NCI-H526 (cell line): Measurements from ENCODE around the gene ZNF335.
"Not testable (repeated sequence)": the region's sequence is repeated elsewhere in the genome, so short reads cannot be mapped to it uniquely, and the experiment has no call there.

ENCODE experiments used
- DNase-seq, 2 experiments: peaks; one replicate each; lab custom pipeline; 2025; lab: John Stamatoyannopoulos, UW

ZNF335 gene

DNA sequence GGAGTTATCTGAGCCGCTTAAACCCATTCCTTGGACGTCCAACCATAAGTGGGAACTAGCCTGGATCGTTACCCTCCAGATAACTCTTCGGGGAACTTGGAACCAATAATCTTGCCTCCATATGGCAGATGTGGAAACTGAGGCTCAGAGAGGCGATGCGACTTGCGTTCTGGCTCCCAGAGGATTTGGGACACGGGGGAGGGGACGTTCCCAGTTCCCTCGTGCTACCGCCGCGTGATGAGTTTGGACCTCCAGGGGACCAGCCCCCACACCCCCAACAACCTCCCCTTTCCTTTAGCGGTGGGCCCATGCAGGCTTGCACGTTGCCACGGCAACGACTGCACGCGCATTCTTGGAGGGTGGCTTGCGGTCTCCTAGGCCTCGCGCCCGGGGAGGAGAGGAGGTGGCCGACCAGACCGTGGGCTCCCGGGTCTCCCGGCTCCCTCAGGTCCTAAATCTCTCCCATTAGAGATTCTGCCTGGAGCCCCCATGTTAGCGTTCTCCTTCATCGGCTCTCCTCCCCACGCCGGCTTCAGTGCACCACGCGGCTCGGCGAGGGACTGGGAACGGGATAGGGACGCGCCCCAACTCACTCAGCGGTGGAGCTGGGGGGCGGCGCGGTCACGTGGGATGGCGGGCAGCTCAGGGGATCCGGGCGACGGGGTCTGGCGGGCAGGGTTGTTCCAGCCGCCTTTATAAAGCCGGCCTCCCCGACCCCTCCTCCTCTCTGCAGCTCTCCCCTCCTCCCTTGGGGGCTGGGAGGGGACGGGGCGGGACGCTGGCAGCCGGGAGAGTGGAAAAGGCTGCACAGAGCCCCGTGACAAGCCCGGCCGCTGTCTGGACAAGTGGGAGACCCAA lies 60.3 kb downstream of the ZNF335 start, which contains the start of gene PLTP:
TSS of gene PLTP (minus strand) at position 670 of the 858 bp plus-strand sequence. CDS start 703 bp downstream, outside the sequence.
- peak in 1 of 2 experiments; percentile 48 for DNase-seq

DNA sequence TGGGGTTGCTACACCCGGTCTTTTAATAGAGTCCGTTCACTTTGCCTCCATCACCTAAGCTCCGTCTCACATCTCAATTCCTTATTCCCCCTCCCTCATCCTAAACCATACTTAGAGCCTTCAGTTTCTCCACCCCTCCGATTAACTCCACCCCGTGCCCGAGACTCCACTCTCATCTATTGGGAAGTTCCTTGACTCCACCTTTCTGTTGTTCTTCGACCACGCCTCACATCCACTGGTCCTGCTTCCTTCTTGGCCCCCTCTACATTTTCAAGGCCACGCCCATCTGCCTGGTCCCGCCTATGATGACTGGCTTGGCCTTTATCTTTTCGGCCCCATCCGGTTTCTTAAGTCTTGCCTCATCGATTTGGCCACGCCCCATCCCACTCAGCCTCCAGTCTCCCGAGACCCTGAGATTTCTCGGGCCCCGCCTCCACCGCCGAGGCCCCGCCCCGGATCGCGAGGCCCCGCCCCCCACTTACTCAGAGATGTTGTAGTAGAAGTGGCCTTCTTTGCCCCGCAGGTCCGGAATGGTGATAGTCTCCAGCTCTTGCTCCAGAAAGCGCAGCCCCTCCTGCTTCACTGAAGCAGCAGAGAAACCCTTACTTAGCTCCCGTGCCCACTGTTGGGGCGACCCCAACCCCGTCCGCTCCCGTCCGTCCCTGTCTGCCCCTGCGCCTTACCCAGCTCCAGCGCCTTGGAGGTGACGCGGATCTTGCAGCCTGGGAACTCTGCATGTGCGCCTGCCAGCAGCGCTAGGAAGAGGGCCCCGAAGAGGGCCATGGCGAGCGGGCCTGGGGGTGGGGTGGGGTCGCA lies 61.1 kb downstream of the ZNF335 start:
- peak; percentile 87 to 90 for DNase-seq

DNA sequence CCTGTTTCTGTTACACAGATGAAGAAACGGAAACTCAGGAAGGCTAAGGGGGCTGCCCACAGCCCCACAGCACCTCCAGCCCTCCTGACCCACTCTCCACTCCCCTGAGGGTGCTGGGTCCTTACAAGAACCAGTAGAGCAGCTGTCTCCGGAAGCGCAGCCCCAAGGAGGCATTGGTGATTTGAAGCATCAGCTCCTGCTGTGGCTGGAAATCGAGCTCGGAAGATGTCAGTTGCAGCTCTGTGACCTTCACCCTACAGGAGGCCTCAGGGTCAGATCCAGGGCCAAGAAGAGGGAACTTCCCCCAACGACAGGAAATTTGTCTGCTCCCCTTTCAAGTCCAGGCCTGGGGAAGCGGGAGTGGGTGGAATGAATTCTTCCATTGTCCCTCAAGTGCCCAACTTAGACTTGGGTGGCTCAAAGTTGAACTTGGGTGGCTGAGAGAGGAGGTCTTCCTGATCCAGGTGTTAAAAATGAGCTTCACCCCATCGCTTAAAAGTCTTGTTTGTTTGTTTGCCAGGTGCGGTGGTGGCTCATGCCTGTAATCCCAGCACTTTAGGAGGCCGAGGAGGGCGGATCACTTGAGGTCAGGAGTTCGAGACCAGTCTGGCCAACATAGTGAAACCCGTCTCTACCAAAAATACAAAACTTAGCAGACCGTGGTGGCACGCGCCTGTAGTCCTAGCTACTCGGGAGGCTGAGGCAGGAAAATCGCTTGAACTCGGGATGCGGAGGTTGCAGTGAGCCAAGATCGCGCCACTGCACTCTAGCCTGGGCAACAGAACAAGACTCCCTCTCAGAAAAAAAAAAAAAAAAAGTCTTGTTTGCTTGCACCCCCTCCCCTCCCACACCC lies 62.0 kb downstream of the ZNF335 start:
- DNase-seq = no peak

GRCh38 chr20:45909336-45909808 lies 62.6 kb downstream of the ZNF335 start:
- no peak for DNase-seq

DNA sequence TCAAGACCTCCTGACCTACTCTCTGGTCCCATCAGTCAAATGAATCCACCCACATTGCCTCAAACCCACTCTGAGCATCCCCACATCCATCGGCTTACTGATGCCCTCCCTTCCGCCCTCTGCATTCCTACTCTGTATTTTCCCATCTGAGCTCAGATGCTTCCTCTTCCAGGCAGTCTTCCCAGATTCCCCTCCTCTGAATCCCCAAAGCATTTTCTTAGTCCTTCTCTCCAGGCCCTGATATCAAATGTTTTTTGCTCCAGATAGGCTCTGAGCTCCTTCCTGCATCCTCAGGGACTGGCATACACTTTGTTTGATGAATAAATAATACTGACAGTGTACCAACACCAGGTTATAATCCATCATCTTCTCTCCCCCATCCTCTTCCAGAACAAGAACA lies 63.9 kb downstream of the ZNF335 start:
- no peak for DNase-seq

DNA sequence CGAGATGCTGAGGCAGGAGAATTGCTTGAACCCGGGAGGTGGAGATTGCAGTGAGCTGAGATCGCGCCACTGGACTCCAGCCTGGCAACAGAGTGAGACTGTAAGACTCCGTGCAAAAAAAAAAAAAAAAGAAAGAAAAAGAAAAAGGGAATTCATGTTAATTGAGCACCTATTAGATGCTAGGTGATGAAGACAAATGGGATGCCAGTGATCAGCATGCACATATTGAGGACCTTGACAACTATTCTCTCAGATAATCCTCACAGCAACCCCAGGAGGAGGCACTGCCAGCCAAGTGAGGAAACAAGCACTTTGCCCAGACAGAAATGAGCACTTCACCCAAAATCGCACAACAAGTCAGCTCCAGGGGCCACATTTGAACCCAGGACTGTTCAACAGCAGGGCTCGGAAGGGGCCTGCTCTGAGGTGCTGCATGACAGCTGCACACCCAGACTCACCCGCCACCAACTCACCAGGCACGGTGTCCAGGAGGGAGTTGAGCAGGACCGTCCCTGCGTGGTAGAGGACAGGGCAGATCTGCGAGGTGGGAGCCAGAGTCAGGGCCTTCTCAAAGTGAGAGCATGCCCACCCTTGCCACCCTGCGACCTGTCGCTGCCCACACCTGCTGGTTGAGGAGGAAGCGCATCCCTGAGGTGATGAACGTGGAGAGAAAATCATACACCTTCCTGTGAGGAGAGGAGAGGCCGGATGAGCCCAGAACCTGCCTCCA lies 64.6 kb downstream of the ZNF335 start:
- no peak for DNase-seq

DNA sequence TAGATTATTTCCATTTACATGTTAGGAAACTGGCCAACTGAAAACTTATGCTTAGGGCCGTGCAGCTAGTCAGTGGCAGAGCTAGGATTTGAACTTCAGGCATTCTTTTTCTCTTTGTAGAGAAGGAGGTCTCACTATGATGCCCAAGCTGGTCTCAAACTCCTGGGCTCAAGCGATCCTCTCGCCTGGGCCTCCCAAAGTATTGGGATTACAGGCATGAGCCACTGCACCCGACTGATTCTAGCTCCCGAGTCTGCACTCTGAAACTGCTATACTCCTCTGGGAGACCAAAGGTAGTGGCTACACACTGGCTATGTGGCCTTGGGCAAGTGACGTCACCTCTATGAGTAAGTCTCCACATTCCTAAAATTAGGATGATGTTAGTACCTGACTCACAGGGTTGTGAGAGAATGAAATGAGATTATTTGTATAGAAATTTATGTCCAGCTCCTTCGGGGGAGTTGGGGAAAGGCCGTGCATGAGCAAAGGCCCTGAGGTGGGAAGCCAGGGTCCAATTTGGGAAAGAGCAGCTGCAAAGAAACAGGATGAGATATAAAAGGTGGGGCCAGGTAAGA lies 66.4 kb downstream of the ZNF335 start:
- DNase-seq = no peak

- DNase-seq = no peak
Observed at GRCh38 chr20:45904583-45905504, 67.2 kb downstream of the ZNF335 start.

DNA sequence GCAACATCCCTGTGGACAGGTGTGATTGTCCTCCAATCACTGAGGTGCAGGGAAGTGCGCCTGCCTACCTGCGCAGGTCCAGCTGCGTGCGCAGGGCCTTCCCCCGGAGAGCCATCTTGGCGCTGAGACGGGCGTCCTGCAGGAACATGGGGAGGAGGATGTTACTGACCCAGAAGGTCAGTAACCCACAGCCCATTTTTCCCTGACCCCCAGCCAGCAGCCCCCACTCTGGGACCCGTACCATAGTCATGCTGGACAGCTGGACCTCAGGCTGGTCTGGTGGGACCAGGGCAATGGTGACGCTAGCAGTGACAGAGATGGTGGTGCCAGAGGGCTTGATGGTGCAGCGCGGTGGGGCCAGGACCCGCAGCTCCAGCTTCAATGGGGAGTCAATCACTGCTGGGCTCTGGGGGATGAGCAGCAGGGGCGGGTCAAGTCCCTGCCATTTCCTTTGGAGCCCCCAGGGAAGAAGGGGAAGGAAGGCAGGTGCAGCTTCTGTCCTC lies 69.8 kb downstream of the ZNF335 start:
- no peak for DNase-seq

DNA sequence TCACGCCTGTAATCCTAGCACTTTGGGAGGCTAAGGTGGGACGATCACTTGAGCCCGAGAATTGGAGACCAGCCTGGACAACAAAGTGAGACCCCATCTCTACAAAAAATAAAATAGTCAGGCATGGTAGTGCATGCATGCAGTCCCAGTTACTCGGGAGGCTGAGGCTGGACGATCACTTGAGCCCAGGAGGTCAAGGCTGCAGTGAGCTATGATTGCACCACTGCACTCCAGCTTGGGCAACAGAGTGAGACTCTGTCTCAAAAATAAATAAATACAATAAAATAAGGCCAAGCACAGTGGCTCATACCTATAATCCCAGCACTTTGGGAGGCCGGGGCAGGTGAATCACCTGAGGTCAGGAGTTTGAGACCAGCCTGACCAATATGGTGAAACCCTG lies 70.7 kb downstream of the ZNF335 start:
- DNase-seq = not testable (repeated sequence)

- no peak for DNase-seq
Observed at GRCh38 chr20:45899046-45899835, 72.8 kb downstream of the ZNF335 start.
